HG03571 (cell line): ENCODE measurements around the gene ANXA9.

Source experiments
- ATAC-seq: cut with Tn5 transposase; IDR thresholded peaks from one replicate; pipeline ENCODE4 v1.9.1; 2021; ENCODE audit not compliant: unreplicated experiment

ANXA9 gene

GRCh38 chr1:151003180-151003579 is 21.1 kb downstream of the ANXA9 start:
- no peak for ATAC-seq

GRCh38 chr1:151005729-151006319 is 23.7 kb downstream of the ANXA9 start:
- no peak for ATAC-seq

DNA sequence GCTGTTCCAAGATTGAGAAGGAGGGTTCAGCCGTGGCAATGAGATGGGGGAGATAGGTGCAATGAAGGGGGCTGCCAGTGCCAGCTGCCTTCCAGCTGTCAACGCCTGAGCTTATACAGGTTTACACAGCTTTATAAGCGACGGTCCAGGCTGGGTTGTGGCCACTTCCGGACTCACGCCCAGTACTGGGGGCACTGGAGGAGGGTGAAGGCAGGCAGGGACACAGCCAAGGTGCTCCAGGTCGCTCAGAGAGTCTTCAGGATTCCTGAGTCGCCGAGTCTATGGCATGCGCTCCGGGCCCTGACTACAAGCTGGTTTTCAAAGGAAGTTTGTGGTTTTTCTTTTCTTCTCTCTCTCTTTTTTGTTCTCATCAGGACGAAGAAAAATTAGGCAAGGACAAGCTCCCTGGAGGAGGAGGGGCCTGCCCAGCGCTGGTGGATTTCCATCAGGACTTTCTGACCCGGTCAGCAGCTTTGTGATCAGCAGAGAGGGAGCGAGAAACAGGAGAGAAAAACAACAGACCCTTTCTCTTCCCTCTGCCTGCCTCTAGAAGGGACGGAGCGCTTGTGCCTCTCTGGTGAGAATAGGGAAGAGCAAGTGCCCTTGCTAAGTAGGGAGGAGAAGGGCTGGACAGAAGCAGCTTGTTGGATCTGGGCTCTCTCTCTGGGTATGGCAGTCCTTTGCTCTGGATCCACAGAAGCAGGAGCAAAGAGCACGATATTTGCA is 24.4 kb downstream of the ANXA9 start, which contains the start of gene MINDY1:
Gene MINDY1 (minus strand): TSS at position 576 of the 726 bp plus-strand sequence. CDS start 4,285 bp downstream, outside the sequence.
- ATAC-seq = no peak

GRCh38 chr1:151007853-151008243 is 25.8 kb downstream of the ANXA9 start:
- ATAC-seq = no peak

DNA sequence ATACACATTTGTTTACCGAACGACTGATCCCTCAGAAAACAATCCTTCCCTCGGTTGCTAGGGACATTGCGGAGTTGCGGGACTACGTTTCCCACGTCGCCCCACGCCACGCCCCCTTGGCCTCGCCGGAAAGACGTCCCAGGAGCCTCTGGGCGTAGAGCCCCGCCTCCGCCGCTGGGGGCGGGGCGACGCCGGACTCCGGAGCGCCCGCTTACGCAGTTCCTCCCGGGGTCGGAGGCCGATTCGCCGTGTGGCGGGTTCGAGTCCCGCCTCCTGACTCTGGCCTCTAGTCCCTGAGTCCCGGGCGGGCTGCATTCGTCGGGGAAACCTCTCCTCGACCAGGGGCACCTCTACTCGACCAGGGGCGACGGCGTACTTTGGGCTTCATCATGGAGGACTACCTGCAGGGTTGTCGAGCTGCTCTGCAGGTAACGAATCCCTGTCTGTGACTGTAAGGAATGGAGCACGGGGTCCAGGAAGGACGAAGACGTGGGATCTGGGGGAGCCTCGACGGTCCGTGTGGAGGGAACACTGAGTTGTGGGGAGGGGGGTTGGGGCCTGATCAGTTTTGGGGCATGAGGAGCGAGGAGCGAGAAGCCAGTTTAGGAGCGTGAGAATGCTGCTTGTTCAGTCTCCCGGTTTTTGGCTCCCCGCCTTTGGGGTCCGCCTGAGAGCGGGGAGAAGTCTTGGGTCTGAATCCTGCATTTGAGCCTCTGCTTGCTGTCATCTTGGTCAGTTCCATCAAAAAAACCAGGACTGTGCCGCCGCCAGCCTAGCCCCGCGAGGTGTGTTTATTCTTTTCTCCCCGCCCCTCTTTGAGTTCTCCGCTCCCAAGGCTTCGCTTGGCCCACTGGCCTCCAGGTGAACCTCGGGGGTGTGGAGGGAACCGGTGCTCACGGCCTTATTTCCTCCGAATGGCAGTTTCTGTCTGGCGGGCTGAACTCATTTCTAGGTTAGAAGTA is 26.4 kb downstream of the ANXA9 start, which contains the start of gene PRUNE1:
Gene PRUNE1 (plus strand): TSS at position 206 of the 962 bp plus-strand sequence. CDS start 184 bp downstream, at position 390.
- peak; percentile 71 for ATAC-seq

- ATAC-seq = no peak
Observed at GRCh38 chr1:151009206-151009587, 27.1 kb downstream of the ANXA9 start.

- no peak for ATAC-seq
Observed at GRCh38 chr1:151009674-151010345, 27.7 kb downstream of the ANXA9 start.

DNA sequence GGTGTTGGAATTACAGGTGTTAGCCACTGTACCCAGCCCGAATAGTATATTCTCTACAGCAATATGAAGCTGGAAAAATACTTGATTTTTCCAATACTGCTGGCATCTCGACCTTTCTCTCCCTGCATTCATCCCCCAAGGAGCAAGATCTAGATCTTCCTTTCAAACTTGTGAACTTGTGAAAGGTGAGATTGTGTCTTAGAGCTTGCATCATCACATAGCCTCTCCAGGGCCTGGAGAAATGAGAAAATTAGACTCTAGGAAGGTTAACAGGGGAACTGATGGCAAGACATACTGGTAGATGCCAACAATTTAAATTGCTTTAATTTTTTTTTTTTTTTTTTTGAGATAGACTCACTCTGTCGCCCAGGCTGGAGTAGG is 28.2 kb downstream of the ANXA9 start:
- no peak for ATAC-seq

DNA sequence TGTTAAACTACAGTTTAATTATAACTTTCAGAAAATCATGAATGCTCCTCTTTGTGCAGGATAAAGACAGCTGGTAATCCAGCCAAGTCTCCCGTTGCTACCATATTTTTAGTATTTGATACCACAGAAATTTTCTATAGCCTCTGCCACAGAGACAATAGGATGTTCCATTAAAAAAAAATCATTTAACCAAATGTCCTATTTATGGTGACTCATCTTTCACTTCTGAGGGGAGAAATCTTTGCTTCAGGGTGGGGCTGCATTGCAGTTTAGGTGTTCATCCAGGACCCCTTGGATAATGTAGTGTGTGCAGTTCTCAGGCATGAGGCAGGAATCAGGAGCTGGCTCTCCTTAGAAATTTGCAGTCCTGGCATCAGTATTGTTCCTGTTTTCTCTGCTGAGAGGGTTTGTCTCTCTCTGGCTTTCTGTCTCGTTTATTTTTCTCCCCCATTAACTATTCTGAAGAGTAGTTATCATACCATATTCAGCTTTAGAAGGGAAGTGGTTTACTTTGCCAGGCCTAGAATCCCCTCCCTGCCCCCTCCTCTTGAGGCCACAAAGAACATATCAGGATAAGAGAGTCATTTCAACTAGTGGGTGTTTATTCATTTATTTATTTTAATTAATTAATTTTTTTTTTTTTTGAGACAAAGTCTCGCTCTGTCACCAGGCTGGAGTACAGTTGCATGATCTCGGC is 29.2 kb downstream of the ANXA9 start:
- ATAC-seq = no peak

GRCh38 chr1:151012684-151013471 is 30.8 kb downstream of the ANXA9 start:
- no peak for ATAC-seq

DNA sequence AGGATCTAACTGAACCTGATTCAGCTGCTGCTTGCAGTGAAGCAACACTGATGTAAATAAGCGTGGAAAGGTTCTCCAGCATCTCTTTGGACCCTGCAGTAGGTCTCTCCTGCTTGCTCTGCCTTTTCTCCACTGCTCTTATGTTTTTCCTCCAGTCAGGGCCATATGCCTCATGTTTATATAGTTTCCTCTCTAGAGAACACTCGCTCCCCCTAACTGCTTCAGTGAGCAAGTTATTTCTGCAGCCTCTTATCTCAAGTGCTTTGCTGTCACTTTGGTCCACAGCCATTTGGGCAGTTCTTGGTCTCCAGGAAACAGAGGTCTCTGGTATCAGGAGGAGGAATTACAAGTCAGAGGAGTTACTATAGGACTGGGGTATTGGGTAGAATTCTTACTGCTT is 31.4 kb downstream of the ANXA9 start:
- no peak for ATAC-seq

DNA sequence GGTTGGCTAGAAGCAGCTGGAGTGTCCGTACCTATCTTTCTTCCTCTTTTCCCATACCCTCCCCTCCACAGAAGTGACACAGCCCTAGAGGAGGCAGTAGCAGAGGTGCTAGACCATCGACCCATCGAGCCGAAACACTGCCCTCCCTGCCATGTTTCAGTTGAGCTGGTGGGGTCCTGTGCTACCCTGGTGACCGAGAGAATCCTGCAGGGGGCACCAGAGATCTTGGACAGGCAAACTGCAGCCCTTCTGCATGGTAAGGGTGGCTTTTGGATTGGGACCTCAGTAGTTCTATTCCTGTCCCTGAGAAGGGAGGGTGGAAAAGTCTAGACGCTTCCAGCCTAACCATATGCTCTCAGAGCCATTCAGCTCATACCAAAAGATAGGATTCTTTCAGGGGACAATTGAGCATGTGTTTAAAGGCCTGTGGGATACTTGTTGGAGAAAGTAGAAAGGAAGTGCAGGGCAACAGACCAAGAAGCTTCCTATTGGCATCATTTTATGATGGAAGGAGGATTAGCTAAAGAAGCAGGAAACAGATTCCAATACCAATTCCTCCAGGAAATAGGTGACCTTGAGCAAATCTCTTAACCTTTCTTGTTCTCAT is 42.6 kb downstream of the ANXA9 start:
- no peak for ATAC-seq

DNA sequence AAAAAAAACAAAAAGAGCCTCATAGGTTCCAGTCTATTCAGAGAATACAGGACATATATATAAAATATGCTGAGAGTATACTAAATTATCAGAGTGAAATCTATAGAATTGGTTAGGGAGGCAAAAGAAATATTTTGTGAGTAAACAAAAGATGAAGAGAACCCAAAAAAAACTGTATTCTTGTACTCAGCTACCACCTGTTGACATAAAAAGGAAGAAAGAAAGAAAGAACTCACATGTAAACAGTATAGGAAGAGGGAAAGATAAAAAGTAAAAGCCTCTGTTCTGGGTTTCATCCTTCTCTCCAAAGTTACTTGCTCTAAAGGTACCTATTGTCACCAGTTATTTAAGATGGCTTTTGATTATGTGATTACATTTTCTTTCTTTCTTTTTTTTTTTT is 44.4 kb downstream of the ANXA9 start:
- no peak for ATAC-seq

- ATAC-seq = no peak
Observed at GRCh38 chr1:151032164-151032563, 50.1 kb downstream of the ANXA9 start.

- ATAC-seq = no peak
Observed at GRCh38 chr1:151035167-151035566, 53.1 kb downstream of the ANXA9 start.

DNA sequence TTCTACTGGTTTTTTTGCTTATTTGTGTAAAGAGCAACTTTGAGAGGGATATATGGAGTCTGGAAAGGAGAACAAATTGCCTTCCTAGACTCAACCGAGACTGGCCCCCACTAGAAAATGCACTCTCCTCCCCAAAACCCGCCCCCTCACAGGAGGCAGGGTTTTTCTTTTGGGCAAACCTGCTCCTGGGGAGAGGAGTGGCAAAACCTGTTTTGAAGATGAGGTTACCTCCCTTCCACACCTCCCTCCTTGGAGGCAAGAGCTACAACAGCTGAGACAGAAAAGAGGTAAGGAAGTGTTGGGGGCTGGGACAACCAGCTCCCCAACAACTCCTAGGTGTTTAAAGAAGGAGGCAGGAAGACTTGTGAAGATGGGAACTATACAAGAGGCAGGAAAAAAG is 54.3 kb downstream of the ANXA9 start, which contains the start of gene BNIPL:
Gene BNIPL (plus strand): TSS at position 231 of the 400 bp plus-strand sequence. CDS start 140 bp downstream, at position 371.
- no peak for ATAC-seq

- ATAC-seq = no peak
Observed at GRCh38 chr1:151037032-151037431, 54.9 kb downstream of the ANXA9 start.

DNA sequence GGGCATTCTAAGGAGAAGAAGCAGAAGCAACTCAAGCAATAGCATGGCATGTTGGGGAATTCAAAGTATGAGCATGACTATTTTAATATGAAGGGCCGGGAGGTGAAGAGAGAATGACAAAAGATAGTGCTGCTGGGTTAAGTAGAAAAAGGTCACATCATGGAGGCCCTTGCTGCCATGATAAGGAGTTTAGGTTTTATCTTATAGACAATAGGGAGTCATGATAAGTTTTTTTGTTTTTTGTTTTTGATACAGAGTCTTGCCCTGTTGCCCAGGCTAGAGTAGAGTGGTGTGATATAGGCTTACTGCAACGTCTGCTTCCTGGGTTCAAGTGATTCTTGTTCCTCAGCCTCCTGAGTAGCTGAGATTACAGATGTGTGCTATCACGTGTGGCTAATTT is 57.4 kb downstream of the ANXA9 start:
- ATAC-seq = no peak

GRCh38 chr1:151043163-151043562 is 61.1 kb downstream of the ANXA9 start:
- no peak for ATAC-seq
